Left lung (tissue), 10 donors: ENCODE results near the gene ZNF26. TPM values are rescaled to one million over a fixed set of nuclear protein-coding genes. Genes with fewer than 3 reads are reported as not detected.

ENCODE experiments used
- ATAC-seq: fragments of 200-7000 bp; cut with Tn5 transposase; one replicate; pipeline ENCODE4 v1.9.1; 2020; ENCODE audit warnings: moderate library complexity
- DNase-seq, 4 donors: peaks; one replicate each; pipeline ENCODE4 v3.0.0-alpha.2; 2013 to 2020
- H3K27ac ChIP-seq, 2 donors: fragments of 200-600 bp; sonication (generic) in 1 of 2; one replicate each; pipeline versions ENCODE4 v1.5.0 to v1.8.0; 2020 to 2021
- H3K27me3 ChIP-seq, 2 donors: fragments of 200-600 bp; sonication (generic) in 1 of 2; one replicate each; pipeline versions ENCODE4 v1.5.0 to v1.8.0; 2020 to 2021
- H3K36me3 ChIP-seq, 2 donors: fragments of 200-600 bp; sonication (generic) in 1 of 2; one replicate each; pipeline versions ENCODE4 v1.5.0 to v1.8.0; 2020 to 2021
- H3K4me1 ChIP-seq, 2 donors: fragments of 200-600 bp; one replicate each; pipeline ENCODE4 v1.8.0; 2021
- H3K4me3 ChIP-seq, 2 donors: fragments of 200-600 bp; sonication (generic) in 1 of 2; one replicate each; pipeline versions ENCODE4 v1.5.0 to v1.8.0; 2020 to 2021; ENCODE audit warnings: mild to moderate bottlenecking in 1 of 2
- H3K9me3 ChIP-seq, 2 donors: fragments of 200-600 bp; sonication (generic) in 1 of 2; one replicate each; pipeline versions ENCODE4 v1.5.0 to v1.8.0; 2020 to 2021
- intact Hi-C, 2 donors: fragments of 100-400 bp; cut with DNase I; formaldehyde crosslinking; loops; one replicate each; pipeline versions ENCODE4 v1.11.2 to v1.14.2; 2022
- polyA plus RNA-seq, 6 donors: library from polyadenylated mRNA; unstranded; fragments of 120-200 nt; gene quantifications; one replicate each; pipeline ENCODE4 v1.2.1, GENCODE V29; 2013; ENCODE audit not compliant: insufficient read length in 6 of 6
- total RNA-seq, 2 donors: library from RNA; stranded (reverse); fragmentation: NEBNext Ultra II Directional; extraction: Animal tissue kit (Norgen Biotek cat#: 25700); gene quantifications; one replicate each; pipeline ENCODE4 v1.2.1, GENCODE V29; 2021
- TF ChIP-seq, protein P1 (sequence below), 2 donors: fragments of 200-600 bp; sonication (generic) in 1 of 2; IDR thresholded peaks; one replicate each; pipeline versions ENCODE4 v1.5.0 to v1.8.0; 2021; ENCODE audit warnings: antibody characterized with exemption in 2 of 2
- donor health status: DM: no; HTN: yes; CAD: no.
- donor health status: DM: no; HTN: no; CAD: no.

Gene ZNF26
- total and polyA plus RNA-seq, 8 donors, result 7.5 to 19.4 (median 16.4) TPM

DNA sequence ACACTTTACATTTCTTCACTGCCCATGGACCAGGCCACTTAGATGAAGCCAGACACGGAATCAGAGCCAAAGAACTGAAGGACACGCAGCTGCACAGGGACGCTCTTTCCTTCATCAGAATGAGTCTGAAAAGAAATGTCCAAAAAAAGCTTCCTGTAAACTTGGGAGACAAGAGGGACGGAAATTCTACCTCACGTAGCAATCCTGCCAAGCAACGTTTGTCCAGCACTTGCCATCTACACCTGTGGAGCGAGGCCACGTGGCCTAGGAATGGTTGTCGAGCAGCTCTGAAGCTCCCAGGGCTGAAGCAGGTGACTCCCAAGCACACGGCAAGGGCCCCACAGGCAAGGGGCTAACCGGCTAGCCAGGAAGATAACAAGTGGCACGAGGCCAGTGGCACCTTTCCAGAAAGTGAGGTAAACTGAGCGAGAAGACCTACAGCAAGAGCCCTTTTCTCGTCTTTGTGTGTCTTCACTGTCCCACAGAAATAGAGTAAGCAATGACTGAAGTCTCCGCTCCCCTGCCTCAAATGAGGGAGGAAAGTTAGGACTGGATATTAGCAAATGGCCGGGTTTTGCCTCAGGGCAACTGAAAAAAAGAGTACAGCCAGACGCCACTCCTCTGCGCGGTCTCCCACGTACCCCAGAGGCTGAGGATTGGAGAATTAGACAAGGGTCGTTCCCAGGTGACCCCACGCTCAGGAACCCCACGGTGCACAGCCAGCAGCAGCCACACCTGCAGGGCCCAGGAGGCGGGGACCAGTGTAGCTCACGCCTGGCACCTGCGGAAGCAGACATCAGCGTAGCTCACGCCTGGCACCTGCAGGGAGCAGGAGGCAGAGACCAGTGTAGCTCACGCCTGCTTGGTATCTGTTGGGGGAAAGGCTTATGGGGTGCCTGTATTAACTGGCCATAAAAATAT, 37.8 kb upstream of the ZNF26 start:
- ATAC-seq, result no peak
- TF ChIP-seq, protein P1, sequence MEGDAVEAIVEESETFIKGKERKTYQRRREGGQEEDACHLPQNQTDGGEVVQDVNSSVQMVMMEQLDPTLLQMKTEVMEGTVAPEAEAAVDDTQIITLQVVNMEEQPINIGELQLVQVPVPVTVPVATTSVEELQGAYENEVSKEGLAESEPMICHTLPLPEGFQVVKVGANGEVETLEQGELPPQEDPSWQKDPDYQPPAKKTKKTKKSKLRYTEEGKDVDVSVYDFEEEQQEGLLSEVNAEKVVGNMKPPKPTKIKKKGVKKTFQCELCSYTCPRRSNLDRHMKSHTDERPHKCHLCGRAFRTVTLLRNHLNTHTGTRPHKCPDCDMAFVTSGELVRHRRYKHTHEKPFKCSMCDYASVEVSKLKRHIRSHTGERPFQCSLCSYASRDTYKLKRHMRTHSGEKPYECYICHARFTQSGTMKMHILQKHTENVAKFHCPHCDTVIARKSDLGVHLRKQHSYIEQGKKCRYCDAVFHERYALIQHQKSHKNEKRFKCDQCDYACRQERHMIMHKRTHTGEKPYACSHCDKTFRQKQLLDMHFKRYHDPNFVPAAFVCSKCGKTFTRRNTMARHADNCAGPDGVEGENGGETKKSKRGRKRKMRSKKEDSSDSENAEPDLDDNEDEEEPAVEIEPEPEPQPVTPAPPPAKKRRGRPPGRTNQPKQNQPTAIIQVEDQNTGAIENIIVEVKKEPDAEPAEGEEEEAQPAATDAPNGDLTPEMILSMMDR (IDR thresholded peaks at IDR 0.05), result no peak
- peaks cover 0 to 83% of the 10 kb centered on the region in 2 donors for H3K36me3 ChIP-seq

DNA sequence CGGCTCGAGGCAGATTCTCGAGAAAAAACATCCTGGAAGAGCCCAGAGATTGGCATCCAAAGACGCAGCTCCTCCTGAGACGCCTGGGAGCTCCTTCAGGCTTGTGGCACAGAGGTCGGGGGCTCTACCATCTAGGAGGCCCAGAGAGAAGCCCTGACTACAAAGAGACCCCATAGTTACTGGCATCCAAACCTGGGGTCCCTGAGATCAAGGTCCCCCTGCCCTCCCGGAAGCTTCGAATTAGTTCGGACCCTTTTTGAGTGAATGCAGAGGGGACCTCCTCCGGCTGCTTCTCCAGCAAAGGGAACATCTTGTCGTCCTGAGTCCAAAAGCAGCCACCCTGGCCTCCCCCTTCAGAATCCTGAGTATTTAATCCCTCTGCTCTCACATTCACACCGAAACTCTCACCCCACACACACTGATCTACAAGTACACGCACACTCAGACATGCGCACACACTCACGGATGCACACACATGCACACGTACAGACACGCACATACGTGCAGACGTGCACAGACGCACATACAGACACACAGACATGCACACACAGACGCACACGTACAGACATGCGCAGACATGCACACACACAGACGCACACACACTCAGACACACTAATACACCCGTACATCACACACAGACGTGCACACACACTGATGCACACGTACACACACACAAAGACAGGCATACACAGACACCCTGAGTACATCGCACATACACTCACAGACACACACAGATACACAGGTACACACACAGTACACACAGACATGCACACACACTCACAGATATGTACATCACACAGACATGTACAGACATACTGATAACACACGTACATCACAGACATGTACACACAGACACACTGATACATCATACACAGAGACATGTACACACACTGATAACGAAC, 36.0 kb upstream of the ZNF26 start:
- H3K27me3 ChIP-seq, result no peaks in the 10 kb centered on the region
- peaks cover 0 to 84% of the 10 kb centered on the region in 2 donors for H3K9me3 ChIP-seq
- H3K4me3 ChIP-seq, result no peak overlapping the region
- peaks cover 0 to 66% of the 10 kb centered on the region in 2 donors for H3K36me3 ChIP-seq
- no peak overlapping the region for H3K27ac ChIP-seq
- ATAC-seq (no peak), DNase-seq (no peak)
- peaks cover 0 to 8% of the 10 kb centered on the region in 2 donors for H3K4me1 ChIP-seq
- intact Hi-C loops, result no loop called here
- TF ChIP-seq, protein P1 (IDR thresholded peaks at IDR 0.05), result no peak

More for the DNA sequence above, 37.8 kb upstream of the ZNF26 start:
- Histone ChIP-seq H3K4me1 (no peaks in the 10 kb centered on the region), H3K9me3 (peaks cover 0 to 95% of the 10 kb centered on the region in 2 donors), H3K27ac (no peak overlapping the region), H3K27me3 (no peaks in the 10 kb centered on the region), H3K4me3 (no peak overlapping the region)
- intact Hi-C loops, result no loop called here
- no peak for DNase-seq

DNA sequence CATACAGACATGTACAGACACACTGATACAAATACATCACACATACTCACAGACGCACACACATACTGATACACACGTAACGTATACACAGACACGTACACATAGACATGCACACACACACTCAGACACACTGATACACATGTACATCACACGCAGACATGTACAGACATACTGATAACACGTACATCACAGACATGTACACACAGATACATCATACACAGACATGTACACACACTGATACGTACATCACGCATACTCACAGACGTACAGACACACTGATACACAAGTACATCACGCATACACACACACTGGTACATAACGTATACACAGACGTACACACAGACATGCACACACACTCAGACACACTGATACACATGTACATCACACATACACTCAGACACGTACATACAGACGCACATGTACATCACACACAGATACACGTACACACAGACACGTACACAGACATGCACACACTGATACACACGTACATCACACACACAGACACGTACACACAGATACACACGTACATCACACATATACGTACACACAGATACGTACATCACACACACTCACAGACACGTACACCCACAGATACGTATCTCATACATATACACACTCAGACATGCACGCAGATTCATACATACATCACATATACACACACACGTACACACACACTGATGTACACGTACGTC, 35.2 kb upstream of the ZNF26 start:
- TF ChIP-seq, protein P1 (IDR thresholded peaks at IDR 0.05), result no peak
- DNase-seq (no peak), ATAC-seq (no peak)
- H3K27me3 ChIP-seq, result no peaks in the 10 kb centered on the region
- H3K36me3 ChIP-seq, result peaks cover 0 to 58% of the 10 kb centered on the region in 2 donors
- no peak overlapping the region for H3K27ac ChIP-seq
- H3K4me1 ChIP-seq, result peaks cover 0 to 12% of the 10 kb centered on the region in 2 donors
- H3K9me3 ChIP-seq, result peaks cover 0 to 77% of the 10 kb centered on the region in 2 donors
- no peak overlapping the region for H3K4me3 ChIP-seq
- intact Hi-C loops, result no loop called here

DNA sequence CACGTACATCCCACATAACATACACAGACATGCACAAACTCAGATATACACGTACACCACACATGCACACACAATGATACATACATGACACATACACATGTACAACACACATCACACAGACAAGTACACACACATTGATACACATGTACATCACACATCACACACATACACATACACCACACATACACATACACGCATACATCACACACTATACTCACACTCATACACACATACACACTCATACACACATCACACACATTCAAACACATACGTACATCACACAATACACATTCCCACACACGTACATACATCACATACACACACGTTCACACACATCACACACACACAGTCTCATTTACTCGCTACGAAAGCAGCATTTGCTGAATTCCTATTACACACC, 34.5 kb upstream of the ZNF26 start:
- Histone ChIP-seq H3K36me3 (peaks cover 0 to 51% of the 10 kb centered on the region in 2 donors), H3K27ac (no peak overlapping the region), H3K9me3 (peaks cover 0 to 70% of the 10 kb centered on the region in 2 donors), H3K4me3 (no peak overlapping the region), H3K27me3 (no peaks in the 10 kb centered on the region), H3K4me1 (peaks cover 0 to 12% of the 10 kb centered on the region in 2 donors)
- DNase-seq, result no peak
- TF ChIP-seq, protein P1 (IDR thresholded peaks at IDR 0.05), result no peak
- intact Hi-C loops, result no loop called here
- no peak for ATAC-seq
